Keratinocyte (primary cell): ENCODE data around the gene SPACA9. TPM values are rescaled to one million over a fixed set of nuclear protein-coding genes. Genes with fewer than 3 reads are reported as not detected.

Source experiments
- DNase-seq: peaks from one replicate; pipeline ENCODE4 v3.0.0-alpha.2; 2011; ENCODE audit warnings: low read depth, missing footprints, low spot score
- FAIRE-seq: peaks from 2 replicates; lab custom pipeline; 2011; peaks lifted over from hg19 to GRCh38; lab: Jason Lieb, UNC
- H2AFZ ChIP-seq: 2 replicates; pipeline ENCODE4 v1.6.0; 2012; ENCODE audit warnings: low read length, control low read depth, inconsistent platforms; ENCODE audit not compliant: control insufficient read depth
- H3K27ac ChIP-seq: 2 replicates; pipeline ENCODE4 v1.5.1; 2011; ENCODE audit warnings: low read length; ENCODE audit not compliant: control insufficient read depth, insufficient read depth
- H3K27me3 ChIP-seq: 3 replicates; pipeline ENCODE4 v1.6.0; 2011; ENCODE audit warnings: low read length; ENCODE audit not compliant: control insufficient read depth, insufficient read depth; ENCODE audit errors: extremely low read depth
- H3K36me3 ChIP-seq, 2 experiments: 2 replicates in 1 of 2; 3 replicates in 1 of 2; pipeline ENCODE4 v1.5.1; 2011; ENCODE audit warnings: low read length in 2 of 2, mild to moderate bottlenecking in 1 of 2; ENCODE audit not compliant: control insufficient read depth in 2 of 2, insufficient read depth in 2 of 2; ENCODE audit errors: extremely low read depth in 1 of 2
- H3K4me1 ChIP-seq: 3 replicates; pipeline ENCODE4 v1.5.1; 2011; ENCODE audit warnings: low read length; ENCODE audit not compliant: control insufficient read depth, insufficient read depth; ENCODE audit errors: extremely low read depth
- H3K4me2 ChIP-seq: 3 replicates; pipeline ENCODE4 v1.6.0; 2011; ENCODE audit warnings: low read depth, low read length; ENCODE audit not compliant: control insufficient read depth, insufficient read depth; ENCODE audit errors: extremely low read depth
- H3K4me3 ChIP-seq, 3 experiments: fragments of 200-600 bp in 1 of 3; sonication (generic) in 1 of 3; 2 replicates in 2 of 3; 3 replicates in 1 of 3; pipeline ENCODE4 v1.5.1; 2011 to 2016; ENCODE audit warnings: low read length in 3 of 3, mild to moderate bottlenecking in 3 of 3, control low read depth in 2 of 3, inconsistent platforms in 1 of 3, low read depth in 1 of 3, mixed read lengths in 1 of 3, mixed run types in 1 of 3, moderate library complexity in 1 of 3; ENCODE audit not compliant: control insufficient read depth in 2 of 3, insufficient read depth in 2 of 3; ENCODE audit errors: extremely low read depth in 1 of 3
- H3K79me2 ChIP-seq: 2 replicates; pipeline ENCODE4 v1.6.0; 2012; ENCODE audit warnings: low read length; ENCODE audit not compliant: control insufficient read depth, insufficient read depth
- H3K9ac ChIP-seq: 3 replicates; pipeline ENCODE4 v1.6.0; 2011; ENCODE audit warnings: low read length; ENCODE audit not compliant: control insufficient read depth, insufficient read depth; ENCODE audit errors: extremely low read depth
- H3K9me1 ChIP-seq: 3 replicates; pipeline ENCODE4 v1.6.0; 2011; ENCODE audit warnings: low read length; ENCODE audit not compliant: control insufficient read depth, insufficient read depth; ENCODE audit errors: extremely low read depth
- H3K9me3 ChIP-seq: 2 replicates; pipeline ENCODE4 v1.5.1; 2012; ENCODE audit warnings: low read depth, low read length; ENCODE audit not compliant: control insufficient read depth
- H4K20me1 ChIP-seq: 3 replicates; pipeline ENCODE4 v1.6.0; 2011; ENCODE audit warnings: low read length; ENCODE audit not compliant: control insufficient read depth, insufficient read depth; ENCODE audit errors: extremely low read depth
- CTCF ChIP-seq, 3 experiments: IDR thresholded peaks in 1 of 3; conservative IDR thresholded peaks in 1 of 3; optimal IDR thresholded peaks in 1 of 3; 2 replicates in 2 of 3; 3 replicates in 1 of 3; pipeline versions ENCODE3 to v1.5.1; 2011; ENCODE audit warnings: low read length in 3 of 3, mild to moderate bottlenecking in 3 of 3, moderate library complexity in 2 of 3, control low read depth in 1 of 3, inconsistent platforms in 1 of 3; ENCODE audit not compliant: insufficient read depth in 2 of 3; ENCODE audit errors: extremely low read depth in 1 of 3
- EZH2 ChIP-seq: IDR thresholded peaks from one replicate; pipeline ENCODE4 v1.6.1; 2012; ENCODE audit warnings: inconsistent platforms, mild to moderate bottlenecking, low read length, moderate library complexity
- dilution Hi-C: fragments of 300-500 bp; cut with MboI; formaldehyde crosslinking; loops from one replicate; pipeline ENCODE4 v1.7.0; 2020; ENCODE audit warnings: low sequenced_read_pairs; ENCODE audit not compliant: extremely low pct_ligation_motif_present
- polyA plus RNA-seq, 5 experiments: library from polyadenylated mRNA; depleted of rRNA in 3 of 5; stranded (reverse) in 3 of 5; stranded (forward) in 1 of 5; unstranded in 1 of 5; fragments of >200 nt; gene quantifications; 1 replicate in 1 of 5; 2 replicates in 3 of 5; 3 replicates in 1 of 5; pipeline versions ENCODE4 v1.2.1 to v1.2.3, GENCODE V29; 2011 to 2012; ENCODE audit warnings: missing spikeins in 2 of 5, low read depth in 1 of 5, low replicate concordance in 1 of 5

SPACA9 gene
- polyA plus RNA-seq, 1 donor (not counting 4 experiments of a cell fraction or from before 2014, with no cell fraction given): 3.6 TPM

- no peak overlapping the region for H2AFZ ChIP-seq
- H3K4me2 ChIP-seq: no peak overlapping the region
- peaks cover 19% of the 10 kb centered on the region for H3K27me3 ChIP-seq
- H3K27ac ChIP-seq: no peak overlapping the region
- DNase-seq: no peak
- no peaks in the 10 kb centered on the region for H3K9me3 ChIP-seq
- H3K4me1 ChIP-seq: no peaks in the 10 kb centered on the region
- no peaks in the 10 kb centered on the region for H3K9me1 ChIP-seq
- dilution Hi-C loops: no loop called here
- no peak overlapping the region for H3K4me3 ChIP-seq
- FAIRE-seq: no peak
- H3K36me3 ChIP-seq: no peaks in the 10 kb centered on the region
- no peak for TF ChIP-seq CTCF (optimal IDR thresholded peaks at IDR 0.05 in 1 of 3, IDR thresholded peaks at IDR 0.05 in 1 of 3, conservative IDR thresholded peaks at IDR 0.05 in 1 of 3; ENCODE audit: extremely low read depth in 1 of 3, insufficient read depth in 2 of 3, low read length in 3 of 3)
- no peak for TF ChIP-seq EZH2
- H3K79me2 ChIP-seq: no peaks in the 10 kb centered on the region
- no peaks in the 10 kb centered on the region for H4K20me1 ChIP-seq
- H3K9ac ChIP-seq: no peak overlapping the region
Measured at GRCh38 chr9:132858751-132859150, 19.9 kb upstream of the SPACA9 start.

- no peak for DNase-seq
- H3K27me3 ChIP-seq: peaks cover 15% of the 10 kb centered on the region
- H3K9me3 ChIP-seq: no peaks in the 10 kb centered on the region
- no peaks in the 10 kb centered on the region for H3K4me1 ChIP-seq
- H3K27ac ChIP-seq: no peak overlapping the region
- H2AFZ ChIP-seq: no peak overlapping the region
- H4K20me1 ChIP-seq: no peaks in the 10 kb centered on the region
- dilution Hi-C loops: no loop called here
- no peaks in the 10 kb centered on the region for H3K9me1 ChIP-seq
- no peak overlapping the region for H3K9ac ChIP-seq
- no peaks in the 10 kb centered on the region for H3K36me3 ChIP-seq
- no peak for FAIRE-seq
- TF ChIP-seq CTCF (optimal IDR thresholded peaks at IDR 0.05 in 1 of 3, IDR thresholded peaks at IDR 0.05 in 1 of 3, conservative IDR thresholded peaks at IDR 0.05 in 1 of 3; ENCODE audit: extremely low read depth in 1 of 3, insufficient read depth in 2 of 3, low read length in 3 of 3): no peak
- no peak for TF ChIP-seq EZH2
- no peaks in the 10 kb centered on the region for H3K79me2 ChIP-seq
- H3K4me2 ChIP-seq: no peak overlapping the region
- no peak overlapping the region for H3K4me3 ChIP-seq
Measured at GRCh38 chr9:132861666-132862065, 17.0 kb upstream of the SPACA9 start.
